ENCODE measurements around the gene MTMR3. TPM values are rescaled to one million over a fixed set of nuclear protein-coding genes. Genes with fewer than 3 reads are reported as not detected.

MTMR3 gene
- total RNA-seq, 4 donors from 2014 or later, result 34.9 to 45.9 (median 41.9) TPM

DNA sequence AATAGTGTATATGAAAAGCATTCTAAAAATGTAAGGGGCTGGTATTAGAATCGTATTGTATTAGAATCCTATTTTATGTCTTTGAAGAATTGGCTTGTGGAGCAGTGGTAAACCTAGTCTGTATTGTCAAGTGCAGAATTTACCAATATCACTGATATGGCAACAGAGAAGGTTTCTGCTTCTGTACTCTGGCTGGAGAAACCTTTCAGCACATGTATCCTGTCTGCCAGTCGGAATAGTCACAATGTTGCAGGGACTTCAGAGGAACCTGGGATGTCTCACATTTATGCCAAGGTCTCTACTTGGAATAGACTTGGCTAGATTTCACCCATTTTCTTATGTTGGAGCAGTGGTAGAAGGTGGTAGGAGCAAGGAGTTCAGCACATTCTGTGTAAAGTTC lies 4.4 kb downstream of the MTMR3 start:
- WGBS, 2 donors (ENCODE audit: low coverage in 1 of 2), result 42 to 64% methylated on average over 1 to 2 of the region's 2 CpGs

DNA sequence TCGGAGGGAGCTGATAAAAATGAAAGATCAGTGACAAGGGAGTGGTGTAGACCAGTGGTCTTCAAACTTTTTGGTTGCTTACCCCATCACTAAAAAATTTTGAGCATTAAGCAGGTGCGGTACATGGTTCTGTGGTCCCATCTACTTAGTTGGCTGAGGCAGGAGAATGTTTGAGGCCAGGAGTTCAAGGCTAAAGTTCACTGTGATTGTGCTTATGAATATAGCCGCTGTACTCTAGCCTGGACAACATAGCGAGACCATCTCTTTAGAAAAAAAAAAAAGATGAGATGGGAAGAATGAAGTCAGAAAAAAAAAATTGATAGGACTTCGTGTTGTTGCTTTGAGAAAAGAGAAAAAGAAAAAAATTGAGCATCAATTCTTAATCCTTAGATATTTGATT lies 7.8 kb downstream of the MTMR3 start:
- WGBS, 2 donors (ENCODE audit: low coverage in 1 of 2), result 90 to 91% methylated on average over 4 of the region's 5 CpGs
- no peak for TF ChIP-seq POLR2A (IDR thresholded peaks at IDR 0.05)
- TF ChIP-seq, protein P1, sequence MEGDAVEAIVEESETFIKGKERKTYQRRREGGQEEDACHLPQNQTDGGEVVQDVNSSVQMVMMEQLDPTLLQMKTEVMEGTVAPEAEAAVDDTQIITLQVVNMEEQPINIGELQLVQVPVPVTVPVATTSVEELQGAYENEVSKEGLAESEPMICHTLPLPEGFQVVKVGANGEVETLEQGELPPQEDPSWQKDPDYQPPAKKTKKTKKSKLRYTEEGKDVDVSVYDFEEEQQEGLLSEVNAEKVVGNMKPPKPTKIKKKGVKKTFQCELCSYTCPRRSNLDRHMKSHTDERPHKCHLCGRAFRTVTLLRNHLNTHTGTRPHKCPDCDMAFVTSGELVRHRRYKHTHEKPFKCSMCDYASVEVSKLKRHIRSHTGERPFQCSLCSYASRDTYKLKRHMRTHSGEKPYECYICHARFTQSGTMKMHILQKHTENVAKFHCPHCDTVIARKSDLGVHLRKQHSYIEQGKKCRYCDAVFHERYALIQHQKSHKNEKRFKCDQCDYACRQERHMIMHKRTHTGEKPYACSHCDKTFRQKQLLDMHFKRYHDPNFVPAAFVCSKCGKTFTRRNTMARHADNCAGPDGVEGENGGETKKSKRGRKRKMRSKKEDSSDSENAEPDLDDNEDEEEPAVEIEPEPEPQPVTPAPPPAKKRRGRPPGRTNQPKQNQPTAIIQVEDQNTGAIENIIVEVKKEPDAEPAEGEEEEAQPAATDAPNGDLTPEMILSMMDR (IDR thresholded peaks at IDR 0.05), result no peak
- TF ChIP-seq EP300 (IDR thresholded peaks at IDR 0.05), result no peak
- TF ChIP-seq POLR2AphosphoS5 (IDR thresholded peaks at IDR 0.05), result no peak
- no peaks in the 10 kb centered on the region for H3K9me3 ChIP-seq
- H3K27me3 ChIP-seq, result no peaks in the 10 kb centered on the region
- H3K4me3 ChIP-seq, result no peak overlapping the region
- no peak overlapping the region for H3K27ac ChIP-seq
- H3K4me1 ChIP-seq, result peaks cover 5 to 50% (median 15%) of the 10 kb centered on the region in 3 donors
- H3K36me3 ChIP-seq, result no peaks in the 10 kb centered on the region
- ATAC-seq, result no peak

More for the DNA sequence above, 4.4 kb downstream of the MTMR3 start:
- Histone ChIP-seq H3K9me3 (no peaks in the 10 kb centered on the region), H3K27me3 (no peaks in the 10 kb centered on the region), H3K4me1 (peaks cover 5 to 57% (median 27%) of the 10 kb centered on the region in 3 donors), H3K36me3 (no peaks in the 10 kb centered on the region), H3K27ac (no peak overlapping the region), H3K4me3 (no peak overlapping the region)
- no peak for ATAC-seq
- TF ChIP-seq EP300 (IDR thresholded peaks at IDR 0.05), result no peak

DNA sequence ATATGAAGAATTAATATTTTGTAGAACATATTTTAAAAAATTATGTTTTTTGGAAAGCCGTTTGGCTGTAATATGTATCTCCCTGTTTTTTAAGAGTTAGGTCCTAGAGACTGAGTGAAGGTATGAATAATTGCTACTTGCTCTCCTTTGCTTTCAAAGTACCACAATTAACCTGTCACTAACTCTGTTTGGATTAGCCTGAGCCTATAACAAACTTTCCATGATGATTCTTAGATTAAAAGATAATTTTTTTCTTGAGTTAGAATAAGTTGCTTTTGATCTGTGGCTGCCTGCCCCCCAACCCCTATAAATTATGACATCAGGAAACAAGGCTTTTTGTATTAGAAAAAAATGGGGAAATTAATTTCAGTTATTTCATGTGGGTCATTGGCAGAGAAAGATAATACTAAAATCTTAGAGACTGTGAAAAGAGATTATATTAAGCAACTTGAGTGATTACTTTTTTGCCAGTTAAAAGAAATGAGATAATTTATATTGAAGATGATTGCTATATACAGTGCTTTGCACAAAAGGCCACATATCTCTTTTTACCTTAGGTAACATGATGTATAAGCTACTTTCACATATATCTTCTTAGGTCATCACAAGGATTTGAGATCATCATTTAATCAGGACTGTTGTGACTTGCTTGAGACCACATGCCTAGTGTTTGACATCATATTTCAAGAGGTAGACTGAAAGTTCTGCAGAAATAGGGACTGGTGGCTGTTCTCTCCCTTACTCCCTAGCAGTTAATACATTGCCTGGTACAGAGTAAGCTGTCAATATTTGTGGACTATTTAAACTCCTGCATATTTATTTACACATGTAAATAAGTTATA lies 9.6 kb downstream of the MTMR3 start:
- Histone ChIP-seq H3K4me3 (no peak overlapping the region), H3K4me1 (peaks cover 2 to 32% (median 3%) of the 10 kb centered on the region in 3 donors), H3K9me3 (no peaks in the 10 kb centered on the region), H3K27ac (no peak overlapping the region), H3K27me3 (no peaks in the 10 kb centered on the region), H3K36me3 (no peaks in the 10 kb centered on the region)
- ATAC-seq, result no peak
- TF ChIP-seq EP300 (IDR thresholded peaks at IDR 0.05), result no peak
- TF ChIP-seq POLR2A (IDR thresholded peaks at IDR 0.05), result no peak
- TF ChIP-seq, protein P1 (IDR thresholded peaks at IDR 0.05), result no peak
- TF ChIP-seq POLR2AphosphoS5 (IDR thresholded peaks at IDR 0.05), result no peak
- 40 to 91% methylated on average over 1 of the region's 1 CpG for WGBS, 2 donors (ENCODE audit: low coverage in 1 of 2)

DNA sequence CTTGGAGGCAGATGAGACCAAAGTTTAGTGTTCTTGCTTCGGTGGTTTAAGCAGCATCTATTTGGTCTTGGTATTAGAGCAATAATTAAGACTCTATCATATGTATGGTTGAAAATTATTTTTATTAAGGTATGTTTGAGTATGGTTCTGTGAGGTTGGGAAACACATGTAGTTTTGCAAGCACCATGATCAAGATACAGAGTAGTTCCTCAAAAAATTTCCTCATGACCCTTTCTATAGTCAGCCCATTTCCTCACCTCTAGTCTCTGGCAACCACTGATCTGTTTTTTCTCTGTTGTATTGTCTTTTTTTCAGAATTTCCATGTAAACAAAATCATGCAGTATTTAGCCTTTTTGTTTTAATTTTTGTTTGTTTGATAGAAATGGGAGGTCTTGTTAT lies 18.4 kb downstream of the MTMR3 start:
- Histone ChIP-seq H3K9me3 (no peaks in the 10 kb centered on the region), H3K27me3 (no peaks in the 10 kb centered on the region), H3K27ac (no peak overlapping the region), H3K4me1 (peaks cover 0 to 23% (median 0%) of the 10 kb centered on the region in 3 donors), H3K36me3 (no peaks in the 10 kb centered on the region), H3K4me3 (no peak overlapping the region)
- ATAC-seq, result no peak
- 93 to 100% methylated on average over 1 of the region's 1 CpG for WGBS, 2 donors (ENCODE audit: low coverage in 1 of 2)
- TF ChIP-seq POLR2AphosphoS5 (IDR thresholded peaks at IDR 0.05) (no peak), POLR2A (IDR thresholded peaks at IDR 0.05) (no peak)
- TF ChIP-seq, protein P1 (IDR thresholded peaks at IDR 0.05), result no peak

DNA sequence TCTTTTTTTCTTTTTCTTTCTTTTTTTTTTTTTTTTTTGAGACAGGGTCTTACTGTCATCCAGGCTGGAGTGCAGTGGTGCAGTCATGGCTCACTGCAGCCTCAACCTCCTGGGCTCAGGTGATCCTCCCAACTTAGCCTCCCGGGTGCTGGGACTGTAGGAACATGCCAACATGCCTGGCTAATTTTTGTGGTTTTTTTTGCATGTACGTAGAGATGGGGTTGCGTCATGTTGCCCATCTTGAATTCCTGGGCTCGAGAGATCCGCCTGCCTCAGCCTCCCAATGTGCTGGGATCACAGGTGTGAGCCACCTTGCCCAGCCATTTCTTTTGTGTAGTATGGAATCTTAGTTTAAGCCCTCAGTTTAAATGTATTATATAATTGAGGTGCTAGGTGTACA lies 20.4 kb downstream of the MTMR3 start:
- Histone ChIP-seq H3K27me3 (no peaks in the 10 kb centered on the region), H3K4me1 (peaks cover 0 to 41% (median 9%) of the 10 kb centered on the region in 3 donors), H3K9me3 (no peaks in the 10 kb centered on the region), H3K36me3 (no peaks in the 10 kb centered on the region), H3K27ac (no peak overlapping the region), H3K4me3 (no peak overlapping the region)
- WGBS, 2 donors (ENCODE audit: low coverage in 1 of 2), result 94 to 100% methylated on average over 3 to 4 of the region's 5 CpGs
- TF ChIP-seq POLR2A (IDR thresholded peaks at IDR 0.05), result no peak
- TF ChIP-seq, protein P1 (IDR thresholded peaks at IDR 0.05), result no peak
- TF ChIP-seq EP300 (IDR thresholded peaks at IDR 0.05), result no peak
- no peak for TF ChIP-seq POLR2AphosphoS5 (IDR thresholded peaks at IDR 0.05)
- ATAC-seq, result no peak

All from gastroesophageal sphincter (tissue), 4 donors.